IMR-90 (cell line): ENCODE measurements around the gene PHF21B. TPM values are rescaled to one million over a fixed set of nuclear protein-coding genes. Genes with fewer than 3 reads are reported as not detected.

Experiments
- ATAC-seq: fragments of 200-7000 bp; cut with Tn5 transposase; 2 replicates; pipeline ENCODE4 v1.9.1; 2020; ENCODE audit warnings: low read depth, mild to moderate bottlenecking, moderate library complexity
- BruUV-seq: library from RNA; stranded (reverse); fragments of 400-500 nt; replicated peaks from 2 replicates; lab custom pipeline; 2021; lab: Mats Ljungman, UMichigan
- CTCF ChIA-PET: fragments of 300-600 bp; formaldehyde crosslinking; extraction: SDS; loops from one replicate; lab custom pipeline; 2021; ENCODE audit warnings: antibody characterized with exemption; lab: Yijun Ruan, JAX
- POLR2A ChIA-PET: fragments of 300-600 bp; sonication (Branson Sonifier 250); formaldehyde crosslinking; loops from one replicate; lab custom pipeline; 2022; ENCODE audit warnings: antibody characterized with exemption; ENCODE audit not compliant: unreplicated experiment; lab: Charles Lee
- DNase-seq: peaks from one replicate; pipeline ENCODE4 v3.0.0; 2013
- H2AFZ ChIP-seq: replicated peaks from 2 replicates; pipeline ENCODE3; 2013; ENCODE audit warnings: low read length, mild to moderate bottlenecking; ENCODE audit not compliant: poor library complexity
- H2AK5ac ChIP-seq: 2 replicates; pipeline ENCODE4 v1.6.1; 2013; ENCODE audit warnings: low read depth, low read length, inconsistent platforms
- H2AK9ac ChIP-seq: replicated peaks from 2 replicates; pipeline ENCODE3; 2013; ENCODE audit warnings: mild to moderate bottlenecking, low read depth, low read length, moderate library complexity; ENCODE audit not compliant: poor library complexity
- H2BK120ac ChIP-seq: 2 replicates; pipeline ENCODE4 v1.6.1; 2013; ENCODE audit warnings: low read depth, low read length, inconsistent platforms
- H2BK15ac ChIP-seq: 3 replicates; pipeline ENCODE4 v1.6.1; 2013; ENCODE audit warnings: low read depth, low read length, inconsistent platforms
- H2BK20ac ChIP-seq: 2 replicates; pipeline ENCODE4 v1.6.1; 2013; ENCODE audit warnings: low read depth, mild to moderate bottlenecking, inconsistent platforms, low read length, moderate library complexity
- H2BK5ac ChIP-seq: 2 replicates; pipeline ENCODE4 v1.6.1; 2013; ENCODE audit warnings: mild to moderate bottlenecking, low read depth, low read length, inconsistent platforms; ENCODE audit not compliant: poor library complexity, severe bottlenecking
- H3K14ac ChIP-seq: replicated peaks from 2 replicates; pipeline ENCODE4 v1.6.1; 2013; ENCODE audit warnings: low read depth, low read length, inconsistent platforms
- H3K18ac ChIP-seq: 2 replicates; pipeline ENCODE4 v1.6.1; 2013; ENCODE audit warnings: low read depth, low read length, control low read depth
- H3K23ac ChIP-seq: 2 replicates; pipeline ENCODE4 v1.6.1; 2013; ENCODE audit warnings: low read depth, low read length, inconsistent platforms
- H3K27ac ChIP-seq: 2 replicates; pipeline ENCODE4 v1.5.1; 2013; ENCODE audit warnings: mild to moderate bottlenecking, control low read depth, low read length; ENCODE audit not compliant: insufficient read depth
- H3K27me3 ChIP-seq: 2 replicates; pipeline ENCODE4 v1.6.1; 2013; ENCODE audit warnings: low read length; ENCODE audit not compliant: control insufficient read depth, insufficient read depth
- H3K36me3 ChIP-seq: 2 replicates; pipeline ENCODE4 v1.6.1; 2013; ENCODE audit warnings: low read length, mixed read lengths; ENCODE audit not compliant: control insufficient read depth, insufficient read depth
- H3K4ac ChIP-seq: 2 replicates; pipeline ENCODE4 v1.6.1; 2013; ENCODE audit warnings: low read depth, low read length, inconsistent platforms
- H3K4me1 ChIP-seq: 2 replicates; pipeline ENCODE4 v1.6.1; 2013; ENCODE audit warnings: low read length, mixed read lengths; ENCODE audit not compliant: control insufficient read depth, insufficient read depth
- H3K4me2 ChIP-seq: 2 replicates; pipeline ENCODE4 v1.6.1; 2013; ENCODE audit warnings: low read depth, mild to moderate bottlenecking, control low read depth, low read length, moderate library complexity
- H3K4me3 ChIP-seq: 2 replicates; pipeline ENCODE4 v1.5.1; 2013; ENCODE audit warnings: low read depth, mild to moderate bottlenecking, control low read depth, low read length, moderate library complexity; ENCODE audit not compliant: insufficient read depth
- H3K56ac ChIP-seq: 2 replicates; pipeline ENCODE4 v1.6.1; 2013; ENCODE audit warnings: low read length, inconsistent platforms; ENCODE audit not compliant: insufficient read depth; ENCODE audit errors: extremely low read depth
- H3K79me1 ChIP-seq, 2 experiments: 2 replicates each; pipeline ENCODE4 v1.6.1; 2013; ENCODE audit warnings: low read length in 2 of 2, inconsistent platforms in 1 of 2, low read depth in 1 of 2
- H3K9ac ChIP-seq: 2 replicates; pipeline ENCODE4 v1.6.1; 2013; ENCODE audit warnings: low read depth, low read length, control low read depth
- H3K9me1 ChIP-seq: 2 replicates; pipeline ENCODE4 v1.6.1; 2013; ENCODE audit warnings: low read length, inconsistent platforms; ENCODE audit not compliant: insufficient read depth
- H3K9me3 ChIP-seq: 2 replicates; pipeline ENCODE4 v1.6.1; 2013; ENCODE audit warnings: low read length; ENCODE audit not compliant: control insufficient read depth, insufficient read depth
- H4K20me1 ChIP-seq: 2 replicates; pipeline ENCODE4 v1.6.1; 2013; ENCODE audit warnings: low read length, inconsistent platforms; ENCODE audit not compliant: insufficient read depth
- H4K5ac ChIP-seq: 2 replicates; pipeline ENCODE4 v1.6.1; 2013; ENCODE audit warnings: mild to moderate bottlenecking, low read depth, low read length, control low read depth
- H4K8ac ChIP-seq, 2 experiments: 2 replicates each; pipeline ENCODE4 v1.6.1; 2013; ENCODE audit warnings: low read depth in 2 of 2, low read length in 2 of 2, control low read depth in 1 of 2, inconsistent platforms in 1 of 2
- H4K91ac ChIP-seq: 2 replicates; pipeline ENCODE4 v1.6.1; 2013; ENCODE audit warnings: low read depth, low read length, inconsistent platforms; ENCODE audit not compliant: insufficient read depth
- BHLHE40 ChIP-seq: fragments of 150-350 bp; IDR thresholded peaks from 2 replicates; pipeline ENCODE4 v1.6.1; 2016; ENCODE audit warnings: mild to moderate bottlenecking, low read depth, low read length
- CEBPB ChIP-seq: IDR thresholded peaks from 2 replicates; pipeline ENCODE4 v1.6.1; 2012; ENCODE audit warnings: low read depth, low read length, improper control_type of control experiment
- CHD1 ChIP-seq: IDR thresholded peaks from 2 replicates; pipeline ENCODE4 v1.6.1; 2012; ENCODE audit warnings: low read depth, low read length, improper control_type of control experiment
- FOS ChIP-seq: fragments of 150-350 bp; IDR thresholded peaks from 2 replicates; pipeline ENCODE4 v1.6.1; 2016; ENCODE audit warnings: low read depth, low read length
- MAFK ChIP-seq: IDR thresholded peaks from 2 replicates; pipeline ENCODE4 v1.6.1; 2012; ENCODE audit warnings: low read depth, low read length, improper control_type of control experiment
- MAZ ChIP-seq: IDR thresholded peaks from 2 replicates; pipeline ENCODE4 v1.6.1; 2012; ENCODE audit warnings: low read depth, mild to moderate bottlenecking, low read length, improper control_type of control experiment, moderate library complexity, borderline replicate concordance
- MXI1 ChIP-seq: IDR thresholded peaks from 2 replicates; pipeline ENCODE4 v1.6.1; 2012; ENCODE audit warnings: low read depth, mild to moderate bottlenecking, low read length, moderate library complexity, borderline replicate concordance
- NFE2L2 ChIP-seq: fragments of 150-350 bp; IDR thresholded peaks from 2 replicates; pipeline ENCODE4 v1.6.1; 2016; ENCODE audit warnings: low read depth, mild to moderate bottlenecking, low read length
- POLR2A ChIP-seq: IDR thresholded peaks from 2 replicates; pipeline ENCODE4 v1.6.1; 2012; ENCODE audit warnings: mild to moderate bottlenecking, low read depth, low read length
- RAD21 ChIP-seq: IDR thresholded peaks from 2 replicates; pipeline ENCODE4 v1.6.1; 2012; ENCODE audit warnings: low read length, improper control_type of control experiment
- RCOR1 ChIP-seq: IDR thresholded peaks from 2 replicates; pipeline ENCODE4 v1.6.1; 2012; ENCODE audit warnings: mild to moderate bottlenecking, low read length, improper control_type of control experiment; ENCODE audit not compliant: insufficient replicate concordance
- RFX5 ChIP-seq: IDR thresholded peaks from 2 replicates; pipeline ENCODE4 v1.8.0; 2012; ENCODE audit warnings: low read depth, mild to moderate bottlenecking, low read length, moderate library complexity
- SMC3 ChIP-seq: fragments of 150-350 bp; IDR thresholded peaks from 2 replicates; pipeline ENCODE4 v1.6.1; 2016; ENCODE audit warnings: low read depth, mild to moderate bottlenecking, antibody characterized with exemption, low read length, moderate library complexity
- USF2 ChIP-seq: fragments of 150-350 bp; IDR thresholded peaks from 2 replicates; pipeline ENCODE4 v1.6.1; 2017; ENCODE audit warnings: mild to moderate bottlenecking, antibody characterized with exemption, low read length, low read depth
- WGBS, 2 experiments: methylation state at CpG; one replicate each; pipeline versions ENCODE4 v1.1.5 to v1.1.7; 2013; ENCODE audit warnings: missing lambda C conversion rate in 2 of 2; ENCODE audit not compliant: insufficient read length in 1 of 2; ENCODE audit errors: extremely low coverage in 2 of 2; 5-methylcytosine and 5-hydroxymethylcytosine counted together
- dilution Hi-C: fragments of 300-500 bp; cut with HindIII; formaldehyde crosslinking; loops from one replicate; pipeline ENCODE4 v1.14.3; 2018; ENCODE audit warnings: low sequenced_read_pairs; ENCODE audit not compliant: unreplicated experiment
- in situ Hi-C: fragments of 300-500 bp; cut with MboI; formaldehyde crosslinking; loops from 3 replicates; pipeline ENCODE4 v1.14.3; 2019; ENCODE audit warnings: low sequenced_read_pairs, inconsistent platforms, mixed read lengths
- intact Hi-C: fragments of 100-400 bp; cut with micrococcal nuclease; formaldehyde crosslinking; loops from 2 replicates; pipeline ENCODE4 v1.10.0; 2022
- polyA plus RNA-seq, 3 experiments: library from polyadenylated mRNA; depleted of rRNA; stranded (reverse); fragments of >200 nt; gene quantifications; 2 replicates each; pipeline ENCODE4 v1.2.3, GENCODE V29; 2012; ENCODE audit warnings: low replicate concordance in 1 of 3
- total RNA-seq: library from RNA; depleted of rRNA; stranded (reverse); fragments of >200 nt; gene quantifications from 2 replicates; pipeline ENCODE4 v1.2.3, GENCODE V29; 2012
- TF ChIP-seq, protein P1 (sequence below): conservative IDR thresholded peaks from 2 replicates; pipeline ENCODE4 v1.5.1; 2012; ENCODE audit warnings: mild to moderate bottlenecking, low read depth, low read length, improper control_type of control experiment
- TF ChIP-seq, protein P2 (sequence below): fragments of 150-350 bp; IDR thresholded peaks from 2 replicates; pipeline ENCODE4 v1.6.1; 2016; ENCODE audit warnings: low read depth, mild to moderate bottlenecking, low read length, moderate library complexity, borderline replicate concordance

PHF21B gene
- total and polyA plus RNA-seq, 2 of the 4 experiments (the other 2 are of a cell fraction) = 0.02 TPM; not detected in 1

DNA sequence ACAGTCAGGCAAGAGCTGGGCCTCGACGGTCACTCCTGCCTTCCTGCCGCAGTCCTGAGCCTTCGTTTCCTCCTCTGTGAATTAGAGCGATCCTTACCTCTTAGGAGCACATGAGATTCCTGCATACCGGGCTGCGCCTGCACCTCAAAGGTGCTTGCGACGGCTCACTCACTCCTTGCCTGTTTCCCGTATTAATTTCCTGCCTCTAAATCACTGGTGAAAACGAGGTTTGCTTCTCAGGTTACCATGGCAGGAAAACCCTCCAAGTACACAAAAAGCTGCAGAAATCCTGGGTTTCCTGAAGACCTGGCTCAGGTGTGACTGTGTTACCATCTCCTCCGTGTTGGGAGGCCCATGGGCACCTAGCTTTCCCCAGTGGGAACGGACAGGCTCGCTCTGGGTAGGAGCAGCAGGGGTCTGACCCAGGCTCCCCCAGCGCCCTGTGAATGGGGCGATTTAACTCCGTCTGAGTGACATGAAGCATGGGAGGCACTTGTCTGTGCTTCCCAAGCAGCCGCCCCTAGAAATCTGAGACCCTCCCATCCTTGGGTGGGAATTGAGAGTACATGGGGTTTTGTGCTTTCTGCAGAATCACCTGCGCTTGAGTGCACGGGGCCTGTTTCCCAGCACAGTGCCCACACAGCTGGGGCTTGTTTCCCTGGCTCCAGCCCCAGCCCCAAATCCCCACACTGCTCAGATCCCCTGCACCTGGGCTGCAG, 64.8 kb downstream of the PHF21B start:
- no peak overlapping the region for H3K18ac ChIP-seq
- in situ Hi-C loops = no loop called here
- intact Hi-C loops = no loop called here
- no peaks in the 10 kb centered on the region for H3K36me3 ChIP-seq
- no peak overlapping the region for H2BK20ac ChIP-seq
- H2BK15ac ChIP-seq = no peak overlapping the region
- H4K5ac ChIP-seq = no peak overlapping the region
- peaks cover 42% of the 10 kb centered on the region for H3K27me3 ChIP-seq
- no peak overlapping the region for H3K9ac ChIP-seq
- H3K27ac ChIP-seq = no peak overlapping the region
- no peak overlapping the region for H3K23ac ChIP-seq
- CTCF ChIA-PET = no interaction called here
- H4K91ac ChIP-seq = no peak overlapping the region
- TF ChIP-seq MXI1 = no peak
- no peak for TF ChIP-seq CEBPB
- TF ChIP-seq, protein P1, sequence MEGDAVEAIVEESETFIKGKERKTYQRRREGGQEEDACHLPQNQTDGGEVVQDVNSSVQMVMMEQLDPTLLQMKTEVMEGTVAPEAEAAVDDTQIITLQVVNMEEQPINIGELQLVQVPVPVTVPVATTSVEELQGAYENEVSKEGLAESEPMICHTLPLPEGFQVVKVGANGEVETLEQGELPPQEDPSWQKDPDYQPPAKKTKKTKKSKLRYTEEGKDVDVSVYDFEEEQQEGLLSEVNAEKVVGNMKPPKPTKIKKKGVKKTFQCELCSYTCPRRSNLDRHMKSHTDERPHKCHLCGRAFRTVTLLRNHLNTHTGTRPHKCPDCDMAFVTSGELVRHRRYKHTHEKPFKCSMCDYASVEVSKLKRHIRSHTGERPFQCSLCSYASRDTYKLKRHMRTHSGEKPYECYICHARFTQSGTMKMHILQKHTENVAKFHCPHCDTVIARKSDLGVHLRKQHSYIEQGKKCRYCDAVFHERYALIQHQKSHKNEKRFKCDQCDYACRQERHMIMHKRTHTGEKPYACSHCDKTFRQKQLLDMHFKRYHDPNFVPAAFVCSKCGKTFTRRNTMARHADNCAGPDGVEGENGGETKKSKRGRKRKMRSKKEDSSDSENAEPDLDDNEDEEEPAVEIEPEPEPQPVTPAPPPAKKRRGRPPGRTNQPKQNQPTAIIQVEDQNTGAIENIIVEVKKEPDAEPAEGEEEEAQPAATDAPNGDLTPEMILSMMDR = no peak
- no peak for TF ChIP-seq MAFK
- TF ChIP-seq SMC3 = no peak
- TF ChIP-seq, protein P2, sequence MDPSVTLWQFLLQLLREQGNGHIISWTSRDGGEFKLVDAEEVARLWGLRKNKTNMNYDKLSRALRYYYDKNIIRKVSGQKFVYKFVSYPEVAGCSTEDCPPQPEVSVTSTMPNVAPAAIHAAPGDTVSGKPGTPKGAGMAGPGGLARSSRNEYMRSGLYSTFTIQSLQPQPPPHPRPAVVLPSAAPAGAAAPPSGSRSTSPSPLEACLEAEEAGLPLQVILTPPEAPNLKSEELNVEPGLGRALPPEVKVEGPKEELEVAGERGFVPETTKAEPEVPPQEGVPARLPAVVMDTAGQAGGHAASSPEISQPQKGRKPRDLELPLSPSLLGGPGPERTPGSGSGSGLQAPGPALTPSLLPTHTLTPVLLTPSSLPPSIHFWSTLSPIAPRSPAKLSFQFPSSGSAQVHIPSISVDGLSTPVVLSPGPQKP = no peak
- TF ChIP-seq CHD1 = no peak
- no peak for TF ChIP-seq POLR2A
- no peak for TF ChIP-seq RCOR1
- TF ChIP-seq RAD21 = no peak
- no peak for TF ChIP-seq MAZ
- no peak for TF ChIP-seq BHLHE40
- no peak for TF ChIP-seq RFX5
- no peak for TF ChIP-seq NFE2L2
- TF ChIP-seq FOS = no peak
- no peak for TF ChIP-seq USF2
- dilution Hi-C loops = no loop called here
- H3K56ac ChIP-seq = no peak overlapping the region
- H4K8ac ChIP-seq = no peak overlapping the region
- WGBS, 2 experiments = 47% methylated on average over 6 of the region's 20 CpGs; no CpG with 5 or more reads in 1 of the 2 experiments
- H2BK5ac ChIP-seq = no peak overlapping the region
- H3K9me3 ChIP-seq = no peaks in the 10 kb centered on the region
- no peak overlapping the region for H2AK5ac ChIP-seq
- H3K14ac ChIP-seq = no peak overlapping the region
- BruUV-seq = no TSS peak
- no peak overlapping the region for H3K4ac ChIP-seq
- H3K4me2 ChIP-seq = no peak overlapping the region
- ATAC-seq (no peak), DNase-seq (no peak)
- no peaks in the 10 kb centered on the region for H3K4me1 ChIP-seq
- H2AFZ ChIP-seq = no peak overlapping the region
- H2BK120ac ChIP-seq = no peak overlapping the region
- no peaks in the 10 kb centered on the region for H4K20me1 ChIP-seq
- H2AK9ac ChIP-seq = no peak overlapping the region
- H3K9me1 ChIP-seq = no peaks in the 10 kb centered on the region
- no peak overlapping the region for H3K4me3 ChIP-seq
- H3K79me1 ChIP-seq = no peaks in the 10 kb centered on the region
- POLR2A ChIA-PET = no interaction called here
